ENCODE measurements around the gene ZNF274.

Gene ZNF274

DNA sequence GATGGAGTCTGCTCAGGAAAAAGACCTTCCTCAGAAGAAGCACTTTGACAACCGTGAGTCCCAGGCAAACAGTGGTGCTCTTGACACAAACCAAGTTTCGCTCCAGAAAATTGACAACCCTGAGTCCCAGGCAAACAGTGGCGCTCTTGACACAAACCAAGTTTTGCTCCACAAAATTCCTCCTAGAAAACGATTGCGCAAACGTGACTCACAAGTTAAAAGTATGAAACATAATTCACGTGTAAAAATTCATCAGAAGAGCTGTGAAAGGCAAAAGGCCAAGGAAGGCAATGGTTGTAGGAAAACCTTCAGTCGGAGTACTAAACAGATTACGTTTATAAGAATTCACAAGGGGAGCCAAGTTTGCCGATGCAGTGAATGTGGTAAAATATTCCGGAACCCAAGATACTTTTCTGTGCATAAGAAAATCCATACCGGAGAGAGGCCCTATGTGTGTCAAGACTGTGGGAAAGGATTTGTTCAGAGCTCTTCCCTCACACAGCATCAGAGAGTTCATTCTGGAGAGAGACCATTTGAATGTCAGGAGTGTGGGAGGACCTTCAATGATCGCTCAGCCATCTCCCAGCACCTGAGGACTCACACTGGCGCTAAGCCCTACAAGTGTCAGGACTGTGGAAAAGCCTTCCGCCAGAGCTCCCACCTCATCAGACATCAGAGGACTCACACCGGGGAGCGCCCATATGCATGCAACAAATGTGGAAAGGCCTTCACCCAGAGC is 29.6 kb downstream of the ZNF274 start:
- H3K27ac ChIP-seq (ENCODE audit: low read length): no peak overlapping the region

DNA sequence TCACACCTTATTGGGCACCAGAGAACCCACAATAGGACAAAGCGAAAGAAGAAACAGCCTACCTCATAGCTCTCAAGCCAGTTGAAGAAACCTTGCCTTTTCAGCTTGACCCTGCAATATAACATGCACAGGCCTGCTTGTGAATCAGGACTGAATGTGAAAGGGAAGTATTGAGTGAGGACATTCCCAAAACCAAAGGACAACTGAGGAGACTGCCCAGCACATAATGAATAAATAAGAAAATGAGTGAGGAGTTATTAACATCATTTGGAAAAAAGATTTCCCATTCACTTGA is 30.2 kb downstream of the ZNF274 start:
- no peak for DNase-seq
- Histone ChIP-seq H3K27ac (ENCODE audit: low read length) (no peak overlapping the region), H3K4me3 (ENCODE audit: low read length) (no peak overlapping the region), H3K36me3 (replicated peaks; ENCODE audit: insufficient read depth, low read length) (no peaks in the 10 kb centered on the region), H3K4me2 (ENCODE audit: low read depth, low read length) (no peak overlapping the region), H3K9ac (ENCODE audit: low read length) (no peak overlapping the region), H3K79me2 (ENCODE audit: low read length) (no peaks in the 10 kb centered on the region), H2AFZ (ENCODE audit: low read length) (no peak overlapping the region), H4K20me1 (ENCODE audit: insufficient read depth, low read length) (no peaks in the 10 kb centered on the region), H3K9me3 (replicated peaks; ENCODE audit: insufficient read depth, low read length) (no peaks in the 10 kb centered on the region), H3K9me2 (replicated peaks; ENCODE audit: insufficient read depth, low read length) (no peaks in the 10 kb centered on the region), H3K4me1 (ENCODE audit: low read length) (no peaks in the 10 kb centered on the region), H3F3A (ENCODE audit: insufficient read depth, low read length) (no peaks in the 10 kb centered on the region), H3K27me3 (replicated peaks; ENCODE audit: insufficient read depth, low read length) (no peaks in the 10 kb centered on the region)
- TF ChIP-seq EZH2phosphoT487 (IDR thresholded peaks at IDR 0.05; ENCODE audit: low read length) (no peak), EZH2 (optimal IDR thresholded peaks at IDR 0.05; ENCODE audit: low read depth, low read length) (no peak)
- TF ChIP-seq, protein P1, sequence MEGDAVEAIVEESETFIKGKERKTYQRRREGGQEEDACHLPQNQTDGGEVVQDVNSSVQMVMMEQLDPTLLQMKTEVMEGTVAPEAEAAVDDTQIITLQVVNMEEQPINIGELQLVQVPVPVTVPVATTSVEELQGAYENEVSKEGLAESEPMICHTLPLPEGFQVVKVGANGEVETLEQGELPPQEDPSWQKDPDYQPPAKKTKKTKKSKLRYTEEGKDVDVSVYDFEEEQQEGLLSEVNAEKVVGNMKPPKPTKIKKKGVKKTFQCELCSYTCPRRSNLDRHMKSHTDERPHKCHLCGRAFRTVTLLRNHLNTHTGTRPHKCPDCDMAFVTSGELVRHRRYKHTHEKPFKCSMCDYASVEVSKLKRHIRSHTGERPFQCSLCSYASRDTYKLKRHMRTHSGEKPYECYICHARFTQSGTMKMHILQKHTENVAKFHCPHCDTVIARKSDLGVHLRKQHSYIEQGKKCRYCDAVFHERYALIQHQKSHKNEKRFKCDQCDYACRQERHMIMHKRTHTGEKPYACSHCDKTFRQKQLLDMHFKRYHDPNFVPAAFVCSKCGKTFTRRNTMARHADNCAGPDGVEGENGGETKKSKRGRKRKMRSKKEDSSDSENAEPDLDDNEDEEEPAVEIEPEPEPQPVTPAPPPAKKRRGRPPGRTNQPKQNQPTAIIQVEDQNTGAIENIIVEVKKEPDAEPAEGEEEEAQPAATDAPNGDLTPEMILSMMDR (IDR thresholded peaks at IDR 0.05; ENCODE audit: low read length): no peak

More for the DNA sequence above, 29.6 kb downstream of the ZNF274 start:
- no peaks in the 10 kb centered on the region for H3K9me2 ChIP-seq (replicated peaks; ENCODE audit: insufficient read depth, low read length)
- TF ChIP-seq EZH2 (optimal IDR thresholded peaks at IDR 0.05; ENCODE audit: low read depth, low read length) (no peak), EZH2phosphoT487 (IDR thresholded peaks at IDR 0.05; ENCODE audit: low read length) (no peak)
- TF ChIP-seq, protein P1 (IDR thresholded peaks at IDR 0.05; ENCODE audit: low read length): no peak
- no peaks in the 10 kb centered on the region for H3K27me3 ChIP-seq (replicated peaks; ENCODE audit: insufficient read depth, low read length)
- no peak overlapping the region for H3K9ac ChIP-seq (ENCODE audit: low read length)
- no peaks in the 10 kb centered on the region for H3F3A ChIP-seq (ENCODE audit: insufficient read depth, low read length)
- H3K4me2 ChIP-seq (ENCODE audit: low read depth, low read length): no peak overlapping the region
- H3K79me2 ChIP-seq (ENCODE audit: low read length): no peaks in the 10 kb centered on the region
- H2AFZ ChIP-seq (ENCODE audit: low read length): no peak overlapping the region
- no peaks in the 10 kb centered on the region for H4K20me1 ChIP-seq (ENCODE audit: insufficient read depth, low read length)
- no peak overlapping the region for H3K4me3 ChIP-seq (ENCODE audit: low read length)
- no peaks in the 10 kb centered on the region for H3K36me3 ChIP-seq (replicated peaks; ENCODE audit: insufficient read depth, low read length)
- no peak for DNase-seq
- no peaks in the 10 kb centered on the region for H3K4me1 ChIP-seq (ENCODE audit: low read length)
- no peaks in the 10 kb centered on the region for H3K9me3 ChIP-seq (replicated peaks; ENCODE audit: insufficient read depth, low read length)

DNA sequence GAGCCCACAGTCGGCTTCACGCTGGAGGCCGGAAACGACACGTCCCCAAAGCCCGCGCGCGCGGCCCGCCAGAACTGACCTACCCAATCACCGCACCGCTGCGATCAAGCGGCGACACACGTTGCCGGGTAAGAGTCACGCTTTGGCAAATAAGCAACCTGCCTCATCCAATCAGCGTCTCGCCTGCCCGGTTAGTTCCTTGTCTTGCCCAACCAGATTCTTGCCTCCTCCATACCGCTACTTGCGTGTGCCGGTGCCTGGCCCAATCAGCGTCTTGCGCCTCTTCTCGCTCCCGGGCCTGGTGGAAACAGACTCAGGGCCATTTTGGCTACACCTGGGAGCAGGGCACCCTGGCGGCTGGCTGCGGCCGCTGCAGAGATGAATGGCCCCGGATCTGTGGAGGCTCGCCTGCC is 34.2 kb downstream of the ZNF274 start:
- no peak overlapping the region for H2AFZ ChIP-seq (ENCODE audit: low read length)
- no peaks in the 10 kb centered on the region for H3K36me3 ChIP-seq (replicated peaks; ENCODE audit: insufficient read depth, low read length)
- H3K9me2 ChIP-seq (replicated peaks; ENCODE audit: insufficient read depth, low read length): no peaks in the 10 kb centered on the region
- H3F3A ChIP-seq (ENCODE audit: insufficient read depth, low read length): no peaks in the 10 kb centered on the region
- H3K4me2 ChIP-seq (ENCODE audit: low read depth, low read length): no peak overlapping the region
- no peaks in the 10 kb centered on the region for H3K79me2 ChIP-seq (ENCODE audit: low read length)
- no peaks in the 10 kb centered on the region for H4K20me1 ChIP-seq (ENCODE audit: insufficient read depth, low read length)
- DNase-seq: no peak
- no peak overlapping the region for H3K9ac ChIP-seq (ENCODE audit: low read length)
- no peaks in the 10 kb centered on the region for H3K27me3 ChIP-seq (replicated peaks; ENCODE audit: insufficient read depth, low read length)
- no peaks in the 10 kb centered on the region for H3K9me3 ChIP-seq (replicated peaks; ENCODE audit: insufficient read depth, low read length)
- H3K4me1 ChIP-seq (ENCODE audit: low read length): no peaks in the 10 kb centered on the region
- H3K27ac ChIP-seq (ENCODE audit: low read length): no peak overlapping the region
- TF ChIP-seq EZH2 (optimal IDR thresholded peaks at IDR 0.05; ENCODE audit: low read depth, low read length) (no peak), EZH2phosphoT487 (IDR thresholded peaks at IDR 0.05; ENCODE audit: low read length) (no peak)
- TF ChIP-seq, protein P1 (IDR thresholded peaks at IDR 0.05; ENCODE audit: low read length): no peak
- no peak overlapping the region for H3K4me3 ChIP-seq (ENCODE audit: low read length)

Measured in MM.1S (cell line).